Measurements from ENCODE around the gene CTIF.

The CTIF gene

DNA sequence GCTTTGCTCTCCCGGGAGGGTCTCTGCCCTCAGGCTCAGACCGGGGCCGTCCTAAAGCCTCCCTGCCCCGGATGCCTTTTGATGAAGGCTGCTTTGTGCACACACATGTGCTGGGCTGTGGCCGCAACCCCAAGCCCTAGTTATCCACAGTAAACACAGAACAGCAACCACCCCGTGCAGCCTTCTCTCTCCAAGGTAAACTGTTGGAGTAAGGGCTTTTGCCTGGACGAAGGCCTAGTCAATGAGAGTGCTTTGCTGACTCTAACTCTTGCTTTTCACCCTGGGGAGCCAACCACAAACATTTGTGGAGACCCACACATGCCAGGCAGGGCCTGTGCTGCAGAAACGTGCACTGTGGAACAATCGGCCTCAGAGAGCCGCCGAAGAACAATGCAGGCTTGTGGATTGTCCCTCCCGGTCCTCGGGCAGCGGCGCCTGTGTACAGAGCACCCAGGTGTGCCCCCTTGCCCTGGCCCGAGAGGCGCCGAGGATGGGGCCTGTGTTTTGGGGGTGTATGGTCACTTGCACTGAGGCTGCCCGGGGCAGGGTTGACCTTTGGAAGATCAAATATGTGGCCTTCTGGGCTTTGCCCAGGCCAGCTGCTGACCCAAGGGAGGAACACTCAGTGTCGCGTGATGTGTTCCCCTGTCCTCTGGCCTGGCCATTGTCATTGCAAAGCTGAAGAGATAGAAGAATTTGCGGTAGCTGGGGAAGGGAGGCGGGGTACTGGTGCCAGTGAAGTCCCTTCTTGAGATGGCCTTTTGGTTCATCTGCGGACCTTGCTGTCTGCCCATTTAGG, 37.0 kb downstream of the CTIF start:
- no peak for DNase-seq

DNA sequence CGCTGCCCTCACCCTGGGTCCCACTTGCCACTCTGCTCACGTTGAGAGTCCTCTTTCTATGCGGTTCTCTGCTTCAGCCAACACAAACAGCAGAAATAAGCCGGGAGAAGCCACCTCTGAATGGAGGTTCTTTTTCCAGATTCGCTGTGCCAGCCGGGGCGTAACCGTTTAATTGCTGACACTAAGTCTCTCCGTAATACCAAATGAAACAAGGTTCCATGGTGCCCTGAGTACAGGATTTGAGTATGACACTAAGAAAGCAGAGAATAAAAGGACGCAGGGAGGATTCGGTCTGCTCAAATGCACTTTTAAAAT, 37.6 kb downstream of the CTIF start:
- no peak for DNase-seq

GRCh38 chr18:48577478-48578190, 38.8 kb downstream of the CTIF start:
- no peak for DNase-seq

- DNase-seq = no peak
Measured at GRCh38 chr18:48578289-48578688, 39.5 kb downstream of the CTIF start.

DNA sequence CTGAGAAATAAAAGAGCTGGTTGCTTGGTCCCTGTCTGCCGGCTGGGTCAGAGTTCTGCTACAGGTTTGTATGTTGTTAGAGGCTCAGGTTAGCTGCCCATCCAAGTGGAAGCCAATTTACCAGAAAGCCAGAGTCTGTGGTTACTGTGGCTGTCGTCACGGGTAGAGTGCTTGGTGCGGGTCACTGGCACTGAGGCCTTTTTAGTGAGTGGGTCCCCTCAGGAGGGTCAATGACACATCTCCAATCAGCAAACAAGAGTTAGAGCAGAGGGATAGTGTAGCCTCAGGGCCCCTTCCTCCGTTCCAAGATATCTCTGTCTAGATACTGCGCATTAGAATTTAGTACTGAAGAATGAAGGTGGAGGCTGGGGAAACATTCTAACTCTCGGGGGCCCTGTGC, 41.2 kb downstream of the CTIF start:
- DNase-seq = no peak

GRCh38 chr18:48580782-48581181, 42.0 kb downstream of the CTIF start:
- no peak for DNase-seq

DNA sequence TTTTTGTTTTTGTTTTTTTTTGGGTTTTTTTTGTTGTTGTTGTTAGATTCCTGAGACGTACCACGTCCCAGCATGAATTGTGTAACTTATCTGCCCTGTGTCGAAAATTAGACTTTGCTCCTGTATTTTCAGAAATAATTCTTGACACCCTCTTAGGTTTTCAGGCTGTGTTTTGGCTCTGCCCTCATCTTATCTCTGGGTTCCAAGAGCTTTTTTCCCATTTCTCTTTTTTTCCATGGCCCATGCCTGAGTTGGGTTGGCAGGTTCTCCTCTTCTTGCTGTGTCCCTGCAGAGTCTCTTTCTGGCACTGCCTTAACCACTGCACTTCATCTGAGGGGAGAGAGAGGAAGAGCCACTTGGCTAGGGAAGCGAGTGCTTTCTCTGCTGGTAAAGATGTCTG, 42.4 kb downstream of the CTIF start:
- no peak for DNase-seq

- no peak for DNase-seq
Measured at GRCh38 chr18:48581941-48582340, 43.1 kb downstream of the CTIF start.

- DNase-seq = no peak
Measured at GRCh38 chr18:48582946-48583345, 44.1 kb downstream of the CTIF start.

- DNase-seq = no peak
Measured at GRCh38 chr18:48583573-48583972, 44.7 kb downstream of the CTIF start.

GRCh38 chr18:48589797-48590519, 51.1 kb downstream of the CTIF start:
- DNase-seq = no peak

DNA sequence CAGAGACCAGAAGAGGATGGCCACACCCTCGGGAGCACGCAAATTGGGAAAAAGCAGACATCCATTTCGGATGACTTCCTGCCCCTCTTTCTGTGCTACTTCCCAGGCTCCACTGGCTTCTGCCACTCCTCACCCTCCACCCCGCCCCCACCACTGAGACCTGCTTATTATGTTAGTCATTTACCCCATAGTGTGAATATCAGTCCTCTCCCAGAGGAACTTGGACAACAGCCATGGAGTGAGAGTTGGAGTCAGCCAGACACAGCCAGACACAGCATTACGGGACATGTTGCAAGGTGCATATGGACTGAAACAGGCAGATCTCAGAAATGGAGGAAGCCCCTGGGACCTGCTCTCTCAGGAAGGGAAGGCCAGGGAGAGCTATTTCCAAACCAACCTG, 51.8 kb downstream of the CTIF start:
- no peak for DNase-seq

- peak in 1 of 2 experiments; percentile 34 for DNase-seq
Measured at GRCh38 chr18:48592540-48593171, 53.8 kb downstream of the CTIF start.

DNA sequence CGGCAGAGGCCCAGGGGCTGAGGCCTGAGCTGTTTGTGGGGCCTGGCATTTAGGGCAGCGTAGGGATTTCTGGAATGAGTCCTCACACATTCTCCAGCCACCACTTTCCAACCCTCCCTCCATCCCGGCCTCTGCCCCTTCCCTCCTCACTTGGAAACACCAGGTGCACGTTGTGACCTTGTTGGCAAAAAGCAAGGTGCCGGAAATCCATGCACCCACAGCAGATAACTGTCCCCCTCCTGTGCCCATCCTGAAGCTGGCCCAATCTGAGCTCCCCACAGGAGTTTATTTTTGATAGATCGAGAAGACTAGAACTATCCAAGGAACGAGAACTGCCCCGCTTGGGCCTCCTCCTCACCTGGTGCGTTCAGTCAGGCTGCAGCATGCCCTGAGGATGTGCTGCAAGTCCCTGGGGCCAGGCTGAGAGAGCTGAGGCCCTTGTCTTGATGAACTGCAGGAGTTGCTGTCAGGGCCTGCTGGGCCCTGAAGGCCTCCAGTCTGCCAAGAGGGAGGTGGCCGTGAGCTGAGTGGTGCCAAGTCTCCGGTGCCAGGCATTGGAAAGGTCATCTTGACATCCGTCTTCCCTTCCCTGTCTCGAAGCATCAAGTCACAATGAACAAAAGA, 55.8 kb downstream of the CTIF start:
- no peak for DNase-seq

GRCh38 chr18:48595703-48596218, 56.9 kb downstream of the CTIF start:
- no peak for DNase-seq

DNA sequence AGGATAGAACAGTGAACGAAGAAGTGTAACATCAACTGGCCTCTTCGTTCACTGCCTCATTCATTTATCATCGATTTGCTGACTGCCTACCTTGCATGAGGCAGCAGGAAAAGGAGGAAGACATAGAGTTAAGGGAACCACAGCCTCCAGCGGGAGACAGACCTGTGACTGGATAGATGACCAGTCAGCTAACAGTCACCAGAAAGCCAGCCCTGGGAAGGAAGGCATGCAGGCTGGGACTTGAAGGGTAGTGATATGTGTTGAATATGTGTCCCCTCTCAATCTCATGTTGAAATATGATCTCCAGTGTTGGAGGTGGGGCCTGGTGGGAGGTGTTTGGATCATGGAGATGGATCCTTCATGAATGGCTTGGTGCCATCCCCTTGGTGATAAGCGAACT, 58.3 kb downstream of the CTIF start:
- DNase-seq = no peak

- DNase-seq = no peak
Measured at GRCh38 chr18:48597671-48598070, 58.8 kb downstream of the CTIF start.

DNA sequence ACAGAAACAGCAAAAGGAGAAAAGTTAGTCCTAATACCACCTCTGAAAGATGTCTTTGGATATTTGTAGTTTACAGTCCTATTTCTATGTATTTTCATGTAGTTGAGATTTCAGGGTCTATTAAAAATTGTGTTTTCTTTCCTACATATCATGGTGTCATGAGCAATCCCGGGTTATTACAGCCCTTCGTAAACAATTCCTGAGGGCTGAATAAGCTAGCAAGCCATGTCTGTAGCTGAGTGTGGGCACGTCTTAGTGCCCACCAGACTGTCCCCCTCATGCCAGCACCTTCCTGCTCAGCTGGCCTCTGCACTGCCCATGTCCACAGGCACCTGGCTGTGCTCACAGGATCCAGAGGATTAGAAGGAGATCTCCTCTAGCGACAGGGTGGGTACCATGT, 60.6 kb downstream of the CTIF start:
- DNase-seq = no peak

DNA sequence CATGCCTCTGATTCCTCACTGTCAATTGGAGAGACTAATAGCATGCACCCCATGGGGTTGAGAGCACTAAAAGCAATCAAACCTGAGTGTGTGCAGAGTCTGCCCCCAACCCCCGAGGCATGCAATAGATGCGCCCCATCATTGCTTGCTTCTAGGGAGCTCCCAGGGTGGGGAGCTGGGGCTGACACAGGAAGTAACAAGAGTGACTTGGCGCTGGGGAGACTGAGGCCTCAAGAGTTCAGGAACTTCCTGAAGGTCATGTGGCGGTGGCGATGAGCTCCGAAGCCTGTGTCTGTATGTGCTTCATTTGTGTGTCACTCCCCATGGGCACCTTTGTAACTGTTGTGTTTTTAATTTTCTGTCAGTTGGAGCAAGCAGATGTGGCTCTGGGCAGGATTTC, 61.2 kb downstream of the CTIF start:
- no peak for DNase-seq

- peak in 1 of 2 experiments; percentile 1 for DNase-seq
Measured at GRCh38 chr18:48600456-48601090, 61.7 kb downstream of the CTIF start.

GRCh38 chr18:48601343-48601742, 62.5 kb downstream of the CTIF start:
- no peak for DNase-seq

DNA sequence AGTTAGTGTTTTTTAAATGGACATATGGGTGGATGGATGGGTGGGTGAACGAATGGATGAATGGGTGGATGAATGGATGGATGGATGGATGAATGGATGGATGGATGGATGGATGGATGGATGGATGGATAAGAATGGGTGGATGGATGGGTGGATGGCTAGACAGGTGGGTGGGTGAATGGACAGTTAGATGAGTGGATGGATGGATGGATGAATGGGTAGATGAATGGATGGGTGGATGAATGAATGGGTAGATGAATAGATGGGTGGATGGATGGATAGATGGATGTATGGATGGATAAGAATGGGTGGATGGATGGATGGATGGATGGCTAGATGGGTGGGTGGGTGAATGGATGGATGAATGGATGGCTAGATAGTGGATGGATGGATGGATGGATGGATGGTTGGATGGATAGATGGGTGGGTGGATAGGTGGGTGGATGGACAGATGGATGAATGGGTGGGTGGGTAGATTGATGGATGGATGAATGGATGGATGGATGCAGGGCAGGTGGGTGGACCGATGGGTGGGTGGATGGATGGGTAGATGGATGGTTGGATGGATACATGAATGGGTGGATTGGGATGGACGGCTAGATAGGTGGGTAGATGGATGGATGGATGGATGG, 64.0 kb downstream of the CTIF start:
- DNase-seq = no peak
